HEK293 (cell line): ENCODE results near the gene FDX2.

Source experiments
- ATF2 ChIP-seq: fragments of 450-650 bp; formaldehyde crosslinking; IDR thresholded peaks from 2 replicates; pipeline ENCODE4 v1.5.1; 2016; ENCODE audit warnings: missing biosample characterization, missing genetic modification characterization, low read depth
- BCL11A ChIP-seq: fragments of 450-650 bp; formaldehyde crosslinking; IDR thresholded peaks from 2 replicates; pipeline ENCODE4 v1.5.1; 2016; ENCODE audit warnings: low read depth, missing biosample characterization, missing genetic modification characterization
- BCL11B ChIP-seq: fragments of 450-650 bp; formaldehyde crosslinking; IDR thresholded peaks from 2 replicates; pipeline ENCODE4 v1.5.1; 2016; ENCODE audit warnings: low read depth, missing biosample characterization, missing genetic modification characterization
- CTCF ChIP-seq: fragments of 450-650 bp; formaldehyde crosslinking; IDR thresholded peaks from 2 replicates; pipeline ENCODE4 v1.5.1; 2016; ENCODE audit warnings: missing biosample characterization, missing genetic modification characterization
- FEZF1 ChIP-seq: fragments of 450-650 bp; formaldehyde crosslinking; IDR thresholded peaks from 2 replicates; pipeline ENCODE4 v1.5.1; 2016; ENCODE audit warnings: missing biosample characterization, missing genetic modification characterization
- GLIS1 ChIP-seq: fragments of 450-650 bp; formaldehyde crosslinking; IDR thresholded peaks from 2 replicates; pipeline ENCODE4 v1.5.1; 2016; ENCODE audit warnings: missing biosample characterization, missing genetic modification characterization
- HIC1 ChIP-seq: fragments of 450-650 bp; formaldehyde crosslinking; IDR thresholded peaks from 2 replicates; pipeline ENCODE4 v1.5.1; 2016; ENCODE audit warnings: missing biosample characterization, missing genetic modification characterization
- HOXA7 ChIP-seq: sonication (generic); formaldehyde crosslinking; IDR thresholded peaks from 2 replicates; pipeline ENCODE4 v1.8.1; 2022; ENCODE audit warnings: missing genetic modification reagents, borderline replicate concordance
- KLF16 ChIP-seq: fragments of 450-650 bp; formaldehyde crosslinking; IDR thresholded peaks from 2 replicates; pipeline ENCODE4 v1.5.1; 2017; ENCODE audit warnings: missing biosample characterization, missing genetic modification characterization
- RBAK ChIP-seq: fragments of 450-650 bp; formaldehyde crosslinking; IDR thresholded peaks from 2 replicates; pipeline ENCODE4 v1.5.1; 2016; ENCODE audit warnings: missing biosample characterization, missing genetic modification characterization
- SCRT1 ChIP-seq: fragments of 450-650 bp; formaldehyde crosslinking; IDR thresholded peaks from 2 replicates; pipeline ENCODE4 v1.5.1; 2016; ENCODE audit warnings: missing biosample characterization, missing genetic modification characterization, borderline replicate concordance
- YY1 ChIP-seq: fragments of 450-650 bp; formaldehyde crosslinking; IDR thresholded peaks from 2 replicates; pipeline ENCODE4 v1.5.1; 2018; ENCODE audit warnings: missing biosample characterization, missing genetic modification characterization
- ZEB2 ChIP-seq: fragments of 450-650 bp; formaldehyde crosslinking; IDR thresholded peaks from 2 replicates; pipeline ENCODE4 v1.5.1; 2016; ENCODE audit warnings: missing biosample characterization, missing genetic modification characterization
- ZFHX2 ChIP-seq: fragments of 450-650 bp; formaldehyde crosslinking; conservative IDR thresholded peaks from 2 replicates; pipeline ENCODE4 v1.5.1; 2016; ENCODE audit warnings: missing biosample characterization, missing genetic modification characterization
- ZNF16 ChIP-seq: fragments of 450-650 bp; formaldehyde crosslinking; IDR thresholded peaks from 2 replicates; pipeline ENCODE4 v1.5.1; 2016; ENCODE audit warnings: low read depth, missing biosample characterization, missing genetic modification characterization
- ZNF211 ChIP-seq: fragments of 450-650 bp; formaldehyde crosslinking; IDR thresholded peaks from 2 replicates; pipeline ENCODE4 v1.5.1; 2016; ENCODE audit warnings: low read depth, missing biosample characterization, missing genetic modification characterization
- ZNF248 ChIP-seq: fragments of 450-650 bp; formaldehyde crosslinking; IDR thresholded peaks from 2 replicates; pipeline ENCODE4 v1.5.1; 2017; ENCODE audit warnings: missing biosample characterization, missing genetic modification characterization
- ZNF292 ChIP-seq: fragments of 450-650 bp; formaldehyde crosslinking; IDR thresholded peaks from 2 replicates; pipeline ENCODE4 v1.5.1; 2016; ENCODE audit warnings: low read depth, missing biosample characterization, missing genetic modification characterization, borderline replicate concordance
- ZNF366 ChIP-seq: fragments of 450-650 bp; formaldehyde crosslinking; conservative IDR thresholded peaks from 2 replicates; pipeline ENCODE4 v1.5.1; 2016; ENCODE audit warnings: missing biosample characterization, missing genetic modification characterization
- ZNF501 ChIP-seq: fragments of 450-650 bp; formaldehyde crosslinking; IDR thresholded peaks from 2 replicates; pipeline ENCODE4 v1.5.1; 2016; ENCODE audit warnings: missing biosample characterization, missing genetic modification characterization
- ZNF558 ChIP-seq: fragments of 450-650 bp; formaldehyde crosslinking; IDR thresholded peaks from 2 replicates; pipeline ENCODE4 v1.5.1; 2016; ENCODE audit warnings: missing biosample characterization, missing genetic modification characterization
- ZNF639 ChIP-seq: fragments of 450-650 bp; formaldehyde crosslinking; IDR thresholded peaks from 2 replicates; pipeline ENCODE4 v1.5.1; 2016; ENCODE audit warnings: missing biosample characterization, missing genetic modification characterization
- ZNF670 ChIP-seq: fragments of 450-650 bp; formaldehyde crosslinking; IDR thresholded peaks from 2 replicates; pipeline ENCODE4 v1.5.1; 2016; ENCODE audit warnings: missing biosample characterization, missing genetic modification characterization, low read depth
- ZNF692 ChIP-seq: fragments of 450-650 bp; formaldehyde crosslinking; IDR thresholded peaks from 2 replicates; pipeline ENCODE4 v1.5.1; 2016; ENCODE audit warnings: missing biosample characterization, missing genetic modification characterization
- ZNF776 ChIP-seq: fragments of 450-650 bp; formaldehyde crosslinking; IDR thresholded peaks from 2 replicates; pipeline ENCODE4 v1.5.0; 2017; ENCODE audit warnings: missing biosample characterization, missing genetic modification characterization, borderline replicate concordance
- ZSCAN23 ChIP-seq: fragments of 450-650 bp; formaldehyde crosslinking; IDR thresholded peaks from 2 replicates; pipeline ENCODE4 v1.5.1; 2016; ENCODE audit warnings: missing biosample characterization, missing genetic modification characterization
- TF ChIP-seq, protein P1 (sequence below): fragments of 450-650 bp; formaldehyde crosslinking; IDR thresholded peaks from 2 replicates; pipeline ENCODE4 v1.5.0; 2017; ENCODE audit warnings: missing biosample characterization, missing genetic modification characterization, borderline replicate concordance
- TF ChIP-seq, protein P2 (sequence below): fragments of 450-650 bp; formaldehyde crosslinking; IDR thresholded peaks from 2 replicates; pipeline ENCODE4 v1.5.1; 2016; ENCODE audit warnings: missing biosample characterization, missing genetic modification characterization

Gene FDX2

GRCh38 chr19:10363789-10364281 is 48.0 kb upstream of the FDX2 start (continued):
- TF ChIP-seq ZNF558 (tag by site-specific recombination) (no peak), HIC1 (peak; percentile 86), ZNF670 (tag by site-specific recombination) (no peak), ZNF501 (tag by site-specific recombination) (no peak), ZNF692 (tag by site-specific recombination) (peak; percentile 49), ATF2 (tag by site-specific recombination) (peak; percentile 47; the same call in 1 of the 2 replicates), KLF16 (tag by site-specific recombination) (no peak), CTCF (no peak), FEZF1 (no peak), HOXA7 (CRISPR knock-in tag) (no peak), ZSCAN23 (tag by site-specific recombination) (no peak), YY1 (tag by site-specific recombination) (no peak), ZEB2 (tag by site-specific recombination) (peak; percentile 74), SCRT1 (no peak), BCL11B (tag by site-specific recombination) (0 out of 2 replicates have a peak, but pooled peaks have one; percentile 30), GLIS1 (peak; percentile 89), BCL11A (tag by site-specific recombination) (peak; percentile 39; the same call in 1 of the 2 replicates), RBAK (tag by site-specific recombination) (no peak), ZNF776 (tag by site-specific recombination) (no peak), ZFHX2 (tag by site-specific recombination) (peak; percentile 85), ZNF211 (no peak), ZNF366 (tag by site-specific recombination) (peak; percentile 33; the same call in 1 of the 2 replicates), ZNF292 (tag by site-specific recombination) (no peak), ZNF16 (no peak), ZNF639 (tag by site-specific recombination) (peak; percentile 79), ZNF248 (tag by site-specific recombination) (no peak)
- TF ChIP-seq, protein P1, sequence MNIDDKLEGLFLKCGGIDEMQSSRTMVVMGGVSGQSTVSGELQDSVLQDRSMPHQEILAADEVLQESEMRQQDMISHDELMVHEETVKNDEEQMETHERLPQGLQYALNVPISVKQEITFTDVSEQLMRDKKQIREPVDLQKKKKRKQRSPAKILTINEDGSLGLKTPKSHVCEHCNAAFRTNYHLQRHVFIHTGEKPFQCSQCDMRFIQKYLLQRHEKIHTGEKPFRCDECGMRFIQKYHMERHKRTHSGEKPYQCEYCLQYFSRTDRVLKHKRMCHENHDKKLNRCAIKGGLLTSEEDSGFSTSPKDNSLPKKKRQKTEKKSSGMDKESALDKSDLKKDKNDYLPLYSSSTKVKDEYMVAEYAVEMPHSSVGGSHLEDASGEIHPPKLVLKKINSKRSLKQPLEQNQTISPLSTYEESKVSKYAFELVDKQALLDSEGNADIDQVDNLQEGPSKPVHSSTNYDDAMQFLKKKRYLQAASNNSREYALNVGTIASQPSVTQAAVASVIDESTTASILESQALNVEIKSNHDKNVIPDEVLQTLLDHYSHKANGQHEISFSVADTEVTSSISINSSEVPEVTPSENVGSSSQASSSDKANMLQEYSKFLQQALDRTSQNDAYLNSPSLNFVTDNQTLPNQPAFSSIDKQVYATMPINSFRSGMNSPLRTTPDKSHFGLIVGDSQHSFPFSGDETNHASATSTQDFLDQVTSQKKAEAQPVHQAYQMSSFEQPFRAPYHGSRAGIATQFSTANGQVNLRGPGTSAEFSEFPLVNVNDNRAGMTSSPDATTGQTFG (tag by site-specific recombination): no peak
- TF ChIP-seq, protein P2, sequence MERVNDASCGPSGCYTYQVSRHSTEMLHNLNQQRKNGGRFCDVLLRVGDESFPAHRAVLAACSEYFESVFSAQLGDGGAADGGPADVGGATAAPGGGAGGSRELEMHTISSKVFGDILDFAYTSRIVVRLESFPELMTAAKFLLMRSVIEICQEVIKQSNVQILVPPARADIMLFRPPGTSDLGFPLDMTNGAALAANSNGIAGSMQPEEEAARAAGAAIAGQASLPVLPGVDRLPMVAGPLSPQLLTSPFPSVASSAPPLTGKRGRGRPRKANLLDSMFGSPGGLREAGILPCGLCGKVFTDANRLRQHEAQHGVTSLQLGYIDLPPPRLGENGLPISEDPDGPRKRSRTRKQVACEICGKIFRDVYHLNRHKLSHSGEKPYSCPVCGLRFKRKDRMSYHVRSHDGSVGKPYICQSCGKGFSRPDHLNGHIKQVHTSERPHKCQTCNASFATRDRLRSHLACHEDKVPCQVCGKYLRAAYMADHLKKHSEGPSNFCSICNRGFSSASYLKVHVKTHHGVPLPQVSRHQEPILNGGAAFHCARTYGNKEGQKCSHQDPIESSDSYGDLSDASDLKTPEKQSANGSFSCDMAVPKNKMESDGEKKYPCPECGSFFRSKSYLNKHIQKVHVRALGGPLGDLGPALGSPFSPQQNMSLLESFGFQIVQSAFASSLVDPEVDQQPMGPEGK (tag by site-specific recombination): peak; percentile 43; the same call in 1 of the 2 replicates
